Epithelial cell of proximal tubule (primary cell): ENCODE results near the gene CHD6. TPM values are rescaled to one million over a fixed set of nuclear protein-coding genes. Genes with fewer than 3 reads are reported as not detected.

Experiments used
- DNase-seq: peaks from one replicate; pipeline ENCODE4 v3.0.0-alpha.2; 2011; ENCODE audit warnings: low read depth
- H3K4me3 ChIP-seq: 2 replicates; pipeline ENCODE4 v1.5.1; 2011; ENCODE audit warnings: low read depth, mild to moderate bottlenecking, low read length
- total RNA-seq: library from RNA; depleted of rRNA; stranded (reverse); fragments of >200 nt; gene quantifications from 2 replicates; pipeline ENCODE4 v1.2.3, GENCODE V29; 2015
- TF ChIP-seq, protein P1 (sequence below): conservative IDR thresholded peaks from 2 replicates; pipeline ENCODE4 v1.5.1; 2012; ENCODE audit warnings: low read depth, mild to moderate bottlenecking, low read length

CHD6 gene
- total RNA-seq, 1 donor from 2014 or later, result 22.3 TPM

DNA sequence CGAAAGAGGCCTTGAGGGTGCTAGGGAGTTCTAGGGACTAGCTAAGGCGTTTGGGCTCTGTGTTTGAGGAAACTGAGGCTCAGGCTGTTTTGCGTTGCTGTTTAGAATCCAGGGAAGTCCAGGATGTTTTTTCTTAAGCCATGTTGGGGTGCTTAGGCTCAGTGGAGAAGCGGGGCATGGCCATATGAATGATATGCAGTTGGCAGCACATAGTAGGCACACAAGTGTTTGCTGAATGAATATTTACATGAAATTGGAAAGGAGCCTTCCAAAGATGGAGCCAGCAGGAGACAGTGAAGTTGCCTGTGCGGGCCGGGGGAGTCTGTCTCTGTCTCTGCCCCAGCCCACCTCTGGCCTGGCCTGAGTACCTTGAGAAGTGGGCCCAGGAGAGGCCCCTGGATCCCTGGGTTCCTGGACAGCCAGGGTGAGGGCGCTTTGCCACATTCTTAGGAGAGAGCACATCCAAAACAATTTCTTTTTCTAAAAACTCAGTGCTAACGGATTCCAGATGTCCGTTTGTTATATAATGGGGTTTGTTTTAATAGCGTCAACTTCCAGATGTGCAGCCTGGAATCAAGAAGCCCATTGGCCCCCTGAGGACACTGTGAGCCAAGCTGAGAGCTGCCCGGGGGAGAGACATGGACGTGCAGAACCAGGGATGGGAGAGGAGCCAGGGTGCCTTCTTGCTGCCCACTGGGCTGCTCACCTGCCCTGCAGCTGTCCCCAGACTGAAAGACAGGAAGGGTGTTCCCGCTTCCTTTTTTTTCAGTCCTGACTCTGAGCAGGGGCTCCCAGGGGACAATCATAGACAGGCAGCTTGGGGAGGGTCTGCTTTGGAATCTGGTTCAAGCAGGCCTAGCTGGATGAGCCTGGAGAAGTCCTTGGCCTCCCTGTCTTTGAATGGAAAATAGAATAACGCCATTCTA is 231.4 kb downstream of the CHD6 start:
- TF ChIP-seq, protein P1, sequence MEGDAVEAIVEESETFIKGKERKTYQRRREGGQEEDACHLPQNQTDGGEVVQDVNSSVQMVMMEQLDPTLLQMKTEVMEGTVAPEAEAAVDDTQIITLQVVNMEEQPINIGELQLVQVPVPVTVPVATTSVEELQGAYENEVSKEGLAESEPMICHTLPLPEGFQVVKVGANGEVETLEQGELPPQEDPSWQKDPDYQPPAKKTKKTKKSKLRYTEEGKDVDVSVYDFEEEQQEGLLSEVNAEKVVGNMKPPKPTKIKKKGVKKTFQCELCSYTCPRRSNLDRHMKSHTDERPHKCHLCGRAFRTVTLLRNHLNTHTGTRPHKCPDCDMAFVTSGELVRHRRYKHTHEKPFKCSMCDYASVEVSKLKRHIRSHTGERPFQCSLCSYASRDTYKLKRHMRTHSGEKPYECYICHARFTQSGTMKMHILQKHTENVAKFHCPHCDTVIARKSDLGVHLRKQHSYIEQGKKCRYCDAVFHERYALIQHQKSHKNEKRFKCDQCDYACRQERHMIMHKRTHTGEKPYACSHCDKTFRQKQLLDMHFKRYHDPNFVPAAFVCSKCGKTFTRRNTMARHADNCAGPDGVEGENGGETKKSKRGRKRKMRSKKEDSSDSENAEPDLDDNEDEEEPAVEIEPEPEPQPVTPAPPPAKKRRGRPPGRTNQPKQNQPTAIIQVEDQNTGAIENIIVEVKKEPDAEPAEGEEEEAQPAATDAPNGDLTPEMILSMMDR, result no peak
- no peak overlapping the region for H3K4me3 ChIP-seq
- DNase-seq, result no peak

DNA sequence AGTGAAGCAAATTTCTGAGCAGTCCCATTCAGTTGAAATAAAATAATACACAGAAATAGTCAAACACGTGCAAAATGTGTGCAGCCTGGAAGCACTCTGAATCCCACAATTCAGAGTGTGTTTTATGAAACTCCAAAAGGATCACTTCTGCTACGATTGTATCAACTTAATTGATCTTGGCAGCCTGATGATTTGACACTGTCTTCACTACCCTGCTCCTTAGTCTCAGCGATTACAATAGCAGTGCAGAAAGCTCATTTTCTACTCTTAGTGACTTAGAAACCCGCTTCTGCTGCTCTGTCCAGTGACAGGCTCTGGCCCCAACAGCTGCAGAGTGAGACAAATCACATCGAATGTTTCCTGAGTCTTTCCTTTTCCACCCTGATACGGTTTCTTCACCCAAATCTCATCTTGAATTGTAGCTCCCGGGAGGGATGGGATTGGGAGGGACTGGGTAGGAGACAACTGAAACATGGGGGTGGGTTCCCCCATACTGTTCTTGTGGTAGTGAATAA is 235.3 kb downstream of the CHD6 start:
- TF ChIP-seq, protein P1, result no peak
- no peak for DNase-seq

DNA sequence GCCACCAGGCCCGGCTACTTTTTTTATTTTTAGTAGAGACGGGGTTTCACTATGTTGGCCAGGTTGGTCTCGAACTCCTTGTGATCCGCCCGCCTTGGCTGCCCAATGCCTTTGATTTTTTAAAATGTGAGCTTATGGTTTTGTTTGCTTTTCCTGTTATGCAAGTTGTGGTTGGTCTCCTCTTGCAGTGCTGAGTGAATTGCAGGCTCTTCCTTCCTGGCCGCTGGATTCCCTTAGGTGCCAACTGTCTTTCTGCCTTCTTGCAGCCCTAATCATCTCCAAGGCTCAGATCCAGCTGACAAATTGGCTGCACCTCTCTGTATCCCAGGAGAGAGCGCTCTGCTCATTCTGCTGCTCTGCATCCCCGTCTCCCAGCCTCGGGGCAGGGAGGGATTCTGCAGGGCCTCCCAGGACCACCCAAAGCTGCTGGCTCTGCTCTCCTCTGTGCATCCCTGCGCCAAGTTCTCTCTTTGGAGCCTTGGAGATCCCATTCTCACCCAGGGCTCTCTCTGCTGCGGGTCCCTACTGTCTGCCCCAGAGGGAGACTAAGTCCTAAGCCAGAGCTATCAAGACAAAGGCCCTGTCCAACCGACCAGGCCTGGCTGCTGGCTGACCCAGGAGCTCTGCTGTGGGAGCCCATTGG is 237.5 kb downstream of the CHD6 start:
- TF ChIP-seq, protein P1, result no peak
- no peak for DNase-seq
- H3K4me3 ChIP-seq, result no peak overlapping the region

More for the DNA sequence above, 235.3 kb downstream of the CHD6 start:
- no peak overlapping the region for H3K4me3 ChIP-seq

DNA sequence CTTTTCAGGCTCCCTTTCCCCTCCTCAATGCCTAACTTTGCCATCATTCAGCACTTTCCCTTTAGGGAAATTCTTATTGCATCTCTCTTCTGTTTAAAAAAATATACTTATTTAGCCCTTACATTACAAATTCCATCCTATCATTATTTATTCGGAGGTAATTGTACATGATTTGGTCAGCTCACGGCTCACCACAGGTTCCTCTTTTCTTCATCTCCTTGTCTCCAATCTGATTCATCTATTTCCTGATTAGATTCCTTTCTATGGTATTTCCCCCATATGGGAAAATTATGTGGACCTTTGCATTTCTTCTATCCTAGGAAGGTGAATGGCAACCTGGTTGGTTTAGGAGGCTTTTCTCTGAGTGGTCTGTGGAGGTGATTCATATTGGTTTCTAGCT is 238.6 kb downstream of the CHD6 start:
- TF ChIP-seq, protein P1, result no peak
- no peak for DNase-seq
- no peak overlapping the region for H3K4me3 ChIP-seq

DNA sequence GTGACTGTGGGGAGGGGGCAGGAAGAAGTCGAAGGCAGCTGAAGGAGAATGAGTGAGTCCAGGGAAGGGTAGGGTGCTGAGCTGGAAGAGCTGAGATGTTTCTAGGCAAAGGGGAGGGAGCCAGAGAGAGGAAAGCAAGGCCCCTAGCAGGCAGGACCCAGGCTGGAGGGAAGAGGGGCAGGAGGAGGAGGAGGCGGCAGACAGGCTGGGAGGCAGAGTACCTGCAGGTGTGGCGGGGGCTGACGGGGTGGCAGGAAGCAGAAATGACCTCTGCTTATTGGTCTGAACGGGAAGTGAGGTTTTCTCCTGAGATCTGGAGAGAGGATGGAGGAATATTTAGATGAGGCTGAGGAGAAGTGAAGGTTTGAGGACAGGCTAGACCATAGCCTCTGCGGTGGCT is 240.9 kb downstream of the CHD6 start:
- H3K4me3 ChIP-seq, result no peak overlapping the region
- TF ChIP-seq, protein P1, result no peak
- DNase-seq, result no peak

DNA sequence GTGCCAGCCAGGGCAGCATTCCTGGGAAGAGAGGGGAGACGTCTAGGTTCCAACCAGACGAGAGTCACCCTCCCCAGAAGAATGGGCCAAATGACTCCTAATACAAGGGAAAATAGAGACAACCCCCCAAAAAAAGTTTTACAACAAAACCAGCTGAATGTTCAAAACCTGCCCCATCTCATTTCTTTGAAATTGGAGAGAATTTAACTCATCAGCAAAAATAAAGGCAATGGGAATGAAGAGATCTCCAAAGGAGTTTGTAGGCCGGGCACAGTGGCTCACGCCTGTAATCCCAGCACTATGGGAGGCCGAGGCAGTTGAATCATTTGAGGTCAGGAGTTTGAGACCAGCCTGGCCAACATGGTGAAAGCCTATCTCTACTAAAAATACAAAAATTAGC is 241.8 kb downstream of the CHD6 start:
- no peak overlapping the region for H3K4me3 ChIP-seq
- DNase-seq, result no peak
- TF ChIP-seq, protein P1, result no peak
